Measurements from ENCODE around the gene ABHD17C. TPM values are rescaled to one million over a fixed set of nuclear protein-coding genes. Genes with fewer than 3 reads are reported as not detected.

Gene ABHD17C
- total and polyA plus RNA-seq, 2 of the 8 experiments (the other 6 are each of a cell fraction or from before 2014, with no cell fraction given): 20.2 to 29.8 TPM

- H3K4me1 ChIP-seq (replicated peaks in 1 of 4; ENCODE audit: control insufficient read depth in 3 of 4, insufficient read depth in 4 of 4, low read length in 3 of 4): peaks cover 0 to 7% (median 4%) of the 10 kb centered on the region in 4 experiments; a peak in 5 of 7 replicates
- H4K8ac ChIP-seq (ENCODE audit: extremely low read depth, insufficient read depth, low read length): no peak within 1 kb of the TSS; the same call in 1 of the 2 replicates
- H4K91ac ChIP-seq (replicated peaks; ENCODE audit: insufficient read length, low read length): no peak within 1 kb of the TSS
- H3K18ac ChIP-seq (ENCODE audit: extremely low read depth, low read length): no peak within 1 kb of the TSS
- H3K27ac ChIP-seq (ENCODE audit: low read depth, low read length): no peak within 1 kb of the TSS
- FAIRE-seq (no peak), DNase-seq (ENCODE audit: low read depth in 1 of 2, low spot score in 2 of 2) (peak; percentile 50 to 96)
- ChIA-PET POLR2A (ENCODE audit: partially characterized antibody) (interaction anchor here (0.8 to 2.3 kb wide), 5 partner anchors 27 to 216 kb away, joined by 3 to 9 read pairs (median 4); partner anchors contain the start of gene ABHD17C), CTCF (ENCODE audit: partially characterized antibody) (interaction anchor here (0.6 to 8.3 kb wide), 95 partner anchors 8 to 490 kb away, joined by 3 to 133 read pairs (median 4); no protein-coding TSS in a partner anchor)
- H3K27me3 ChIP-seq (replicated peaks in 1 of 4; ENCODE audit: control insufficient read depth in 3 of 4, extremely low read depth in 1 of 4, insufficient read depth in 3 of 4, low read length in 3 of 4): peaks cover 4 to 43% (median 33%) of the 10 kb centered on the region in 4 experiments
- no peaks in the 10 kb centered on the region for H3K9me3 ChIP-seq (ENCODE audit: insufficient read depth in 2 of 2, low read depth in 1 of 2, low read length in 1 of 2)
- peaks cover 15% of the 10 kb centered on the region for H3K23me2 ChIP-seq (ENCODE audit: low read depth, low read length)
- no peak within 1 kb of the TSS for H2BK120ac ChIP-seq (replicated peaks; ENCODE audit: low read depth, low read length)
- H3K23ac ChIP-seq (ENCODE audit: insufficient read length): no peak within 1 kb of the TSS
- H2BK5ac ChIP-seq (ENCODE audit: low read depth, low read length): no peak within 1 kb of the TSS
- no peaks in the 10 kb centered on the region for H3K79me2 ChIP-seq (ENCODE audit: control insufficient read depth in 1 of 2, insufficient read depth in 2 of 2, low read length in 2 of 2)
- no peak within 1 kb of the TSS for H4K5ac ChIP-seq (ENCODE audit: insufficient read length, low read depth, low read length)
- no peaks in the 10 kb centered on the region for H3K79me1 ChIP-seq (ENCODE audit: low read depth, low read length)
- no peak within 1 kb of the TSS for H2BK12ac ChIP-seq (ENCODE audit: low read depth, low read length)
- H3K36me3 ChIP-seq (ENCODE audit: control insufficient read depth in 2 of 4, insufficient read depth in 4 of 4, low read length in 3 of 4): no peaks in the 10 kb centered on the region
- H2BK15ac ChIP-seq (ENCODE audit: low read length): no peak within 1 kb of the TSS
- H3K4me2 ChIP-seq (ENCODE audit: insufficient read depth in 1 of 2, low read depth in 2 of 2, low read length in 2 of 2): peak within 1 kb of the TSS; percentile 98 to 99
- H2BK20ac ChIP-seq (ENCODE audit: low read length): no peak within 1 kb of the TSS
- H3K14ac ChIP-seq (ENCODE audit: insufficient read length): no peak within 1 kb of the TSS
- no peak within 1 kb of the TSS for H3K9ac ChIP-seq (replicated peaks in 1 of 4; ENCODE audit: extremely low read depth in 1 of 4, low read depth in 3 of 4, low read length in 3 of 4)
- WGBS, 2 experiments (ENCODE audit: extremely low coverage in 1 of 2, insufficient coverage in 1 of 2, insufficient read length in 1 of 2, insufficient replicate concordance in 2 of 2, low coverage in 1 of 2, low lambda C conversion rate in 2 of 2, missing lambda C conversion rate in 1 of 2): 6% methylated on average over 30 of the region's 75 CpGs; no CpG with 5 or more reads in 1 of the 2 experiments
- H4K20me1 ChIP-seq (replicated peaks in 1 of 2; ENCODE audit: control insufficient read depth in 1 of 2, insufficient read depth in 2 of 2, low read length in 2 of 2): peaks cover 0 to 5% of the 10 kb centered on the region in 2 experiments
- H2AFZ ChIP-seq (ENCODE audit: low read length): no peak within 1 kb of the TSS
- no peak within 1 kb of the TSS for H2AK5ac ChIP-seq (ENCODE audit: low read depth, low read length)
- H3K4me3 ChIP-seq (ENCODE audit: extremely low read depth in 1 of 4, insufficient read depth in 2 of 4, low read depth in 3 of 4, low read length in 4 of 4): peak within 1 kb of the TSS; percentile 28 to 63 (median 46)
- H3K4ac ChIP-seq (replicated peaks; ENCODE audit: insufficient read length, low read depth, low read length): no peak within 1 kb of the TSS
- H3K56ac ChIP-seq (replicated peaks; ENCODE audit: insufficient read length, low read depth, low read length): no peak within 1 kb of the TSS
- TF ChIP-seq NRF1 (IDR thresholded peaks at IDR 0.05; ENCODE audit: low read depth, low read length) (no peak), KDM1A (IDR thresholded peaks at IDR 0.05; ENCODE audit: borderline replicate concordance, low read length) (no peak), NANOG (IDR thresholded peaks at IDR 0.05; ENCODE audit: insufficient read depth, low read depth, low read length, poor library complexity, severe bottlenecking) (no peak), SIX5 (IDR thresholded peaks at IDR 0.05; ENCODE audit: low read depth, low read length) (no peak), MAFK (IDR thresholded peaks at IDR 0.05; ENCODE audit: low read depth, low read length) (no peak), TCF12 (IDR thresholded peaks at IDR 0.05; ENCODE audit: low read depth, low read length) (no peak), CHD1 (IDR thresholded peaks at IDR 0.05; ENCODE audit: low read depth, low read length) (no peak), EP300 (IDR thresholded peaks at IDR 0.05; ENCODE audit: borderline replicate concordance in 1 of 2, low read depth in 2 of 2, low read length in 2 of 2) (no peak), SAP30 (IDR thresholded peaks at IDR 0.05; ENCODE audit: insufficient read depth, insufficient replicate concordance, low read length) (no peak), SRF (IDR thresholded peaks at IDR 0.05; ENCODE audit: low read depth, low read length) (no peak)
These were observed 84.0 kb downstream of the ABHD17C start, which contains the start of gene CEMIP for GRCh38 chr15:80778964-80779657. Gene CEMIP (plus strand): TSS chr15:80779370. CDS start chr15:80873880, 94,510 bp downstream.

Data from H1 (cell line).